Hepatocyte (in vitro differentiated cells): ENCODE results near the gene IL1RL2. TPM values are rescaled to one million over a fixed set of nuclear protein-coding genes. Genes with fewer than 3 reads are reported as not detected.

ENCODE experiments used
- DNase-seq: peaks from one replicate; pipeline ENCODE4 v3.0.0-alpha.2; 2016; ENCODE audit warnings: low spot score
- H2AFZ ChIP-seq: fragments of 200-600 bp; sonication (generic); 2 replicates; pipeline ENCODE4 v1.6.0; 2016; ENCODE audit warnings: antibody characterized with exemption, mild to moderate bottlenecking
- H3K27ac ChIP-seq: fragments of 200-600 bp; sonication (generic); 2 replicates; pipeline ENCODE4 v1.5.1; 2016; ENCODE audit warnings: mild to moderate bottlenecking
- H3K27me3 ChIP-seq: fragments of 200-600 bp; sonication (generic); 2 replicates; pipeline ENCODE4 v1.6.1; 2016
- H3K36me3 ChIP-seq: fragments of 200-600 bp; sonication (generic); replicated peaks from 2 replicates; pipeline ENCODE4 v1.5.1; 2016; ENCODE audit warnings: low read depth; ENCODE audit not compliant: insufficient read depth
- H3K4me1 ChIP-seq: fragments of 200-600 bp; sonication (generic); 2 replicates; pipeline ENCODE4 v1.5.1; 2016; ENCODE audit warnings: mild to moderate bottlenecking, moderate library complexity; ENCODE audit not compliant: insufficient read depth
- H3K4me2 ChIP-seq: fragments of 200-600 bp; sonication (generic); 2 replicates; pipeline ENCODE4 v1.6.0; 2016
- H3K4me3 ChIP-seq: fragments of 200-600 bp; sonication (generic); 2 replicates; pipeline ENCODE4 v1.5.1; 2016; ENCODE audit warnings: mild to moderate bottlenecking
- H3K79me2 ChIP-seq: fragments of 200-600 bp; sonication (generic); 2 replicates; pipeline ENCODE4 v1.6.0; 2017; ENCODE audit warnings: mild to moderate bottlenecking
- H3K9me2 ChIP-seq: fragments of 200-600 bp; sonication (generic); replicated peaks from 2 replicates; pipeline ENCODE4 v1.6.0; 2017; ENCODE audit warnings: mild to moderate bottlenecking; ENCODE audit not compliant: insufficient read depth
- H3K9me3 ChIP-seq: fragments of 200-600 bp; sonication (generic); 2 replicates; pipeline ENCODE4 v1.5.1; 2016; ENCODE audit warnings: low read depth, mild to moderate bottlenecking
- H4K20me1 ChIP-seq: fragments of 200-600 bp; sonication (generic); 2 replicates; pipeline ENCODE4 v1.6.0; 2016; ENCODE audit warnings: mild to moderate bottlenecking; ENCODE audit not compliant: insufficient read depth, poor library complexity, severe bottlenecking
- EZH2 ChIP-seq: fragments of 200-600 bp; sonication (generic); IDR thresholded peaks from 2 replicates; pipeline ENCODE4 v1.6.1; 2016; ENCODE audit warnings: antibody characterized with exemption, mild to moderate bottlenecking, borderline replicate concordance
- EZH2phosphoT487 ChIP-seq: fragments of 200-600 bp; sonication (generic); IDR thresholded peaks from one replicate; pipeline ENCODE4 v1.6.1; 2018; ENCODE audit warnings: antibody characterized with exemption, mild to moderate bottlenecking, low read depth, moderate library complexity; ENCODE audit not compliant: unreplicated experiment, severe bottlenecking
- WGBS: methylation state at CpG from one replicate; pipeline ENCODE4 v1.1.6; 2016; ENCODE audit warnings: low lambda C conversion rate; ENCODE audit errors: missing lambda C conversion rate; 5-methylcytosine and 5-hydroxymethylcytosine counted together
- polyA plus RNA-seq: library from polyadenylated mRNA; unstranded; fragments of >200 nt; fragmentation: Nextera tagmentation; extraction: Ambion mirVana; gene quantifications from 2 replicates; pipeline ENCODE4 v1.2.1, GENCODE V29; 2016
- total RNA-seq: library from RNA; depleted of rRNA; stranded (reverse); fragments of >200 nt; gene quantifications from 2 replicates; pipeline ENCODE4 v1.2.3, GENCODE V29; 2014
- TF ChIP-seq, protein P1 (sequence below): fragments of 200-600 bp; sonication (generic); IDR thresholded peaks from 2 replicates; pipeline ENCODE4 v1.5.1; 2016; ENCODE audit warnings: antibody characterized with exemption, mild to moderate bottlenecking; ENCODE audit not compliant: poor library complexity

IL1RL2 gene
- total and polyA plus RNA-seq, 2 experiments from 2014 or later = 1.3 TPM; not detected in 1

GRCh38 chr2:102238778-102239177, 52.0 kb downstream of the IL1RL2 start:
- no peak overlapping the region for H3K4me2 ChIP-seq
- TF ChIP-seq EZH2phosphoT487 (no peak), EZH2 (no peak)
- TF ChIP-seq, protein P1, sequence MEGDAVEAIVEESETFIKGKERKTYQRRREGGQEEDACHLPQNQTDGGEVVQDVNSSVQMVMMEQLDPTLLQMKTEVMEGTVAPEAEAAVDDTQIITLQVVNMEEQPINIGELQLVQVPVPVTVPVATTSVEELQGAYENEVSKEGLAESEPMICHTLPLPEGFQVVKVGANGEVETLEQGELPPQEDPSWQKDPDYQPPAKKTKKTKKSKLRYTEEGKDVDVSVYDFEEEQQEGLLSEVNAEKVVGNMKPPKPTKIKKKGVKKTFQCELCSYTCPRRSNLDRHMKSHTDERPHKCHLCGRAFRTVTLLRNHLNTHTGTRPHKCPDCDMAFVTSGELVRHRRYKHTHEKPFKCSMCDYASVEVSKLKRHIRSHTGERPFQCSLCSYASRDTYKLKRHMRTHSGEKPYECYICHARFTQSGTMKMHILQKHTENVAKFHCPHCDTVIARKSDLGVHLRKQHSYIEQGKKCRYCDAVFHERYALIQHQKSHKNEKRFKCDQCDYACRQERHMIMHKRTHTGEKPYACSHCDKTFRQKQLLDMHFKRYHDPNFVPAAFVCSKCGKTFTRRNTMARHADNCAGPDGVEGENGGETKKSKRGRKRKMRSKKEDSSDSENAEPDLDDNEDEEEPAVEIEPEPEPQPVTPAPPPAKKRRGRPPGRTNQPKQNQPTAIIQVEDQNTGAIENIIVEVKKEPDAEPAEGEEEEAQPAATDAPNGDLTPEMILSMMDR = no peak

DNA sequence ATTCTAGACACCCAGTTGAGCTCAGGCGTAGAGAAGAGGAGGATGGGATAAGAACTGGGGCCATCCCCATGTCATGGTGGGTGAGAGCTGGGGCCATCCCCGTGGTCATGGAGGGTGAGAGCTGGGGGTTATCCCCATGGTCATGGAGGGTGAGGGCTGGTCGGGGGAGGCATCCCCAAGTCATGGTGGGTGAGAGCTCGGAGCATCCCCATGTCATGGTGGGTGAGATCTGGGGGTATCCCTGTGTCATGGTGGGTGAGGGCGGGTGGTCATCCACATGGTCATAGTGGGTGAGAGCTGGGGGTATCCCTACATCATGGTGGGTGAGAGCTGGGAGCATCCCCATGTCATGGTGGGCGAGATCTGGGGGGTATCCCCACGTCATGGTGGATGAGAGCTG, 52.5 kb downstream of the IL1RL2 start:
- H3K4me1 ChIP-seq = peaks cover 5% of the 10 kb centered on the region
- WGBS = 92% methylated on average over 7 of the region's 7 CpGs
- no peaks in the 10 kb centered on the region for H3K9me2 ChIP-seq
- H4K20me1 ChIP-seq = no peaks in the 10 kb centered on the region
- H3K79me2 ChIP-seq = no peaks in the 10 kb centered on the region
- H3K4me3 ChIP-seq = no peak overlapping the region
- H3K27me3 ChIP-seq = no peaks in the 10 kb centered on the region
- TF ChIP-seq EZH2phosphoT487 = no peak
- TF ChIP-seq, protein P1 = no peak
- TF ChIP-seq EZH2 = no peak
- H3K36me3 ChIP-seq = no peaks in the 10 kb centered on the region
- H3K4me2 ChIP-seq = no peak overlapping the region
- no peak overlapping the region for H2AFZ ChIP-seq
- H3K27ac ChIP-seq = no peak overlapping the region
- DNase-seq = no peak
- no peaks in the 10 kb centered on the region for H3K9me3 ChIP-seq

More at GRCh38 chr2:102238778-102239177, 52.0 kb downstream of the IL1RL2 start:
- H2AFZ ChIP-seq = no peak overlapping the region
- WGBS = 96% methylated on average over 2 of the region's 2 CpGs
- H4K20me1 ChIP-seq = no peaks in the 10 kb centered on the region
- H3K27ac ChIP-seq = no peak overlapping the region
- H3K79me2 ChIP-seq = no peaks in the 10 kb centered on the region
- peaks cover 5% of the 10 kb centered on the region for H3K4me1 ChIP-seq
- no peaks in the 10 kb centered on the region for H3K27me3 ChIP-seq
- H3K9me2 ChIP-seq = no peaks in the 10 kb centered on the region
- H3K36me3 ChIP-seq = no peaks in the 10 kb centered on the region
- no peaks in the 10 kb centered on the region for H3K9me3 ChIP-seq
- no peak for DNase-seq
- H3K4me3 ChIP-seq = no peak overlapping the region

GRCh38 chr2:102240640-102241370, 54.0 kb downstream of the IL1RL2 start:
- 20% methylated on average over 22 of the region's 22 CpGs for WGBS
- no peak overlapping the region for H2AFZ ChIP-seq
- H3K9me2 ChIP-seq = no peaks in the 10 kb centered on the region
- no peaks in the 10 kb centered on the region for H4K20me1 ChIP-seq
- H3K4me1 ChIP-seq = peaks cover 5% of the 10 kb centered on the region
- no peaks in the 10 kb centered on the region for H3K36me3 ChIP-seq
- H3K27me3 ChIP-seq = no peaks in the 10 kb centered on the region
- no peaks in the 10 kb centered on the region for H3K9me3 ChIP-seq
- peak overlapping the region; percentile 83 for H3K27ac ChIP-seq
- H3K79me2 ChIP-seq = no peaks in the 10 kb centered on the region
- peak overlapping the region; percentile 0 for H3K4me2 ChIP-seq
- H3K4me3 ChIP-seq = no peak overlapping the region
- DNase-seq = peak; percentile 95
- TF ChIP-seq EZH2phosphoT487 = no peak
- TF ChIP-seq EZH2 = no peak
- TF ChIP-seq, protein P1 = peak; percentile 98
